ENCODE measurements around the gene CDH23.

The CDH23 gene

DNA sequence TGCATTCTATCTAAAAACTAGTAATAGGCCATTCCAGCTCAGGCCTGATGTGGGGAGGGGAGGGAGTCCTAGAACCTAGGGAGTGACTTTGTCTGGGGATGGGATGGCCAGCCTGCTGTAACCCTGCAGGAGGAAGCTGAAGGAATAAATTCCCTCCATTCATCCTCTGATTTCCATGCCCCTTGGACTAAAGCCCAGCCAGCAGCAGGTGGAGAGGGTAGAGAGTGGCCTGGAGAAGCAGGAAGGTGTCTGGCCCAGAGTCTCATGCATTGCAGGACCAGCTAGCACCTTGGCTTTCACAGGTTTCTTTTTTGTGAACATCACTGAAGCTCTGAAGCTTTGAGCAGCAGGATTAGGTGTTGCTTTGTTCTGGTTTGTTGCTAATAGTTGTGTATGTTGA, 32.8 kb upstream of the CDH23 start:
- Histone ChIP-seq H2AFZ (ENCODE audit: low read length) (no peak overlapping the region), H3K4me2 (ENCODE audit: low read depth, low read length, poor library complexity, severe bottlenecking) (no peak overlapping the region), H3K9me2 (replicated peaks; ENCODE audit: low read depth, low read length) (no peaks in the 10 kb centered on the region), H3K27me3 (ENCODE audit: insufficient read depth, low read length, poor library complexity, severe bottlenecking) (no peaks in the 10 kb centered on the region), H4K20me1 (ENCODE audit: insufficient read depth, low read length, poor library complexity, severe bottlenecking) (no peaks in the 10 kb centered on the region), H3K4me1 (ENCODE audit: insufficient read depth, low read length, poor library complexity, severe bottlenecking) (peaks cover 6% of the 10 kb centered on the region), H3K36me3 (ENCODE audit: insufficient read depth, low read length) (peaks cover 30% of the 10 kb centered on the region; the same call in 1 of the 2 replicates), H3K9ac (ENCODE audit: low read depth, low read length, poor library complexity, severe bottlenecking) (no peak overlapping the region), H3K4me3 (ENCODE audit: low read length, poor library complexity, severe bottlenecking) (no peak overlapping the region), H3K79me2 (ENCODE audit: insufficient read depth, low read length) (no peaks in the 10 kb centered on the region), H3K9me3 (ENCODE audit: insufficient read depth, low read depth, low read length) (no peaks in the 10 kb centered on the region), H3F3A (ENCODE audit: low read depth) (no peaks in the 10 kb centered on the region)
- TF ChIP-seq EZH2phosphoT487 (IDR thresholded peaks at IDR 0.05; ENCODE audit: borderline replicate concordance), result no peak
- TF ChIP-seq, protein P1, sequence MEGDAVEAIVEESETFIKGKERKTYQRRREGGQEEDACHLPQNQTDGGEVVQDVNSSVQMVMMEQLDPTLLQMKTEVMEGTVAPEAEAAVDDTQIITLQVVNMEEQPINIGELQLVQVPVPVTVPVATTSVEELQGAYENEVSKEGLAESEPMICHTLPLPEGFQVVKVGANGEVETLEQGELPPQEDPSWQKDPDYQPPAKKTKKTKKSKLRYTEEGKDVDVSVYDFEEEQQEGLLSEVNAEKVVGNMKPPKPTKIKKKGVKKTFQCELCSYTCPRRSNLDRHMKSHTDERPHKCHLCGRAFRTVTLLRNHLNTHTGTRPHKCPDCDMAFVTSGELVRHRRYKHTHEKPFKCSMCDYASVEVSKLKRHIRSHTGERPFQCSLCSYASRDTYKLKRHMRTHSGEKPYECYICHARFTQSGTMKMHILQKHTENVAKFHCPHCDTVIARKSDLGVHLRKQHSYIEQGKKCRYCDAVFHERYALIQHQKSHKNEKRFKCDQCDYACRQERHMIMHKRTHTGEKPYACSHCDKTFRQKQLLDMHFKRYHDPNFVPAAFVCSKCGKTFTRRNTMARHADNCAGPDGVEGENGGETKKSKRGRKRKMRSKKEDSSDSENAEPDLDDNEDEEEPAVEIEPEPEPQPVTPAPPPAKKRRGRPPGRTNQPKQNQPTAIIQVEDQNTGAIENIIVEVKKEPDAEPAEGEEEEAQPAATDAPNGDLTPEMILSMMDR (conservative IDR thresholded peaks at IDR 0.05; ENCODE audit: low read length), result no peak

DNA sequence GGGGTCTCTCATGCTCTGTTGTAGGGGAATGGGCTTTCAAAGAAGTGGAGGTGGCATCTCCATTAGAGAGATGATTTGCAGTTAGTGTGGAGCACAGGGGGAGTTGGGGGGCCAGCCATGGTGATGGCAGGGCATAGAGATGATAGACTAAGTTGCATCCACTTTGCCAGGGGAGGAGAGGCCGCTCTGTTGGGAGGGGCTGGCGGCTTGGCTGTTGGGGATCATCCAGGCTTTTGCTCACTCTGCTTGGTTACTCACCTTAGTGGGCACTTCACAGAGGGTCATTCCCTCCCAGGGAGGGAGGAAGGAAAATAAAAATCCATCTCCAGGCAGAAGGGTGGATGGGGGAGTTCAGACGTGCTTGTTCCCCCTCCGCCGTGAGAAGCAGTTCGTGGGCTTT, 31.4 kb upstream of the CDH23 start:
- Histone ChIP-seq H3K36me3 (ENCODE audit: insufficient read depth, low read length) (peaks cover 20% of the 10 kb centered on the region; the same call in 1 of the 2 replicates), H3K4me3 (ENCODE audit: low read length, poor library complexity, severe bottlenecking) (no peak overlapping the region), H4K20me1 (ENCODE audit: insufficient read depth, low read length, poor library complexity, severe bottlenecking) (no peaks in the 10 kb centered on the region), H3K4me1 (ENCODE audit: insufficient read depth, low read length, poor library complexity, severe bottlenecking) (peaks cover 6% of the 10 kb centered on the region), H3K9me3 (ENCODE audit: insufficient read depth, low read depth, low read length) (no peaks in the 10 kb centered on the region), H3K79me2 (ENCODE audit: insufficient read depth, low read length) (no peaks in the 10 kb centered on the region), H3K4me2 (ENCODE audit: low read depth, low read length, poor library complexity, severe bottlenecking) (no peak overlapping the region), H3K27me3 (ENCODE audit: insufficient read depth, low read length, poor library complexity, severe bottlenecking) (no peaks in the 10 kb centered on the region), H3K9me2 (replicated peaks; ENCODE audit: low read depth, low read length) (no peaks in the 10 kb centered on the region), H3K9ac (ENCODE audit: low read depth, low read length, poor library complexity, severe bottlenecking) (no peak overlapping the region), H2AFZ (ENCODE audit: low read length) (no peak overlapping the region), H3F3A (ENCODE audit: low read depth) (no peaks in the 10 kb centered on the region)
- TF ChIP-seq, protein P1 (conservative IDR thresholded peaks at IDR 0.05; ENCODE audit: low read length), result no peak

DNA sequence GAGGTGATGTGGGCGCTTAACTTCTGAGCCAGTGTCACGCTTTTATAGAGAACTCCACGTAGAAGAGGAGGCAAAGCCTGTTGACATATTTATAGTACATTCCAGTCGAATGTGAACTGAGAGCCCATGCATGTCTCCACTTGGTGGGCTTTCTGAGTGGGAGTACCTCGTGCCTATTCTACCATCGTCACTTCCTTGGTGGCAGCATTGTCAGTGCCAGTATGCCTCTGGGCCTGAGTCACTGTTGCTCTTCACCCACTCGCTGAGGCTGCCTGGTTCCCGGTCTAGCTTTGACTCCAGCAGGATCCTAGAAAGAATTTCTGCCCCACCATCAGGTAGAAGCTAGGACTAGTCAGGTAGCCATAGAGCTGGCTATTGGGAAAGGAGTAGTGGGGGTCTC, 30.0 kb upstream of the CDH23 start:
- Histone ChIP-seq H4K20me1 (ENCODE audit: insufficient read depth, low read length, poor library complexity, severe bottlenecking) (no peaks in the 10 kb centered on the region), H3K4me2 (ENCODE audit: low read depth, low read length, poor library complexity, severe bottlenecking) (no peak overlapping the region), H3F3A (ENCODE audit: low read depth) (no peaks in the 10 kb centered on the region), H2AFZ (ENCODE audit: low read length) (no peak overlapping the region), H3K4me1 (ENCODE audit: insufficient read depth, low read length, poor library complexity, severe bottlenecking) (peaks cover 6% of the 10 kb centered on the region), H3K79me2 (ENCODE audit: insufficient read depth, low read length) (no peaks in the 10 kb centered on the region), H3K4me3 (ENCODE audit: low read length, poor library complexity, severe bottlenecking) (no peak overlapping the region), H3K36me3 (ENCODE audit: insufficient read depth, low read length) (peaks cover 20% of the 10 kb centered on the region; the same call in 1 of the 2 replicates), H3K9ac (ENCODE audit: low read depth, low read length, poor library complexity, severe bottlenecking) (no peak overlapping the region), H3K9me3 (ENCODE audit: insufficient read depth, low read depth, low read length) (no peaks in the 10 kb centered on the region), H3K27me3 (ENCODE audit: insufficient read depth, low read length, poor library complexity, severe bottlenecking) (no peaks in the 10 kb centered on the region), H3K9me2 (replicated peaks; ENCODE audit: low read depth, low read length) (no peaks in the 10 kb centered on the region)
- TF ChIP-seq, protein P1 (conservative IDR thresholded peaks at IDR 0.05; ENCODE audit: low read length), result no peak
- no peak for TF ChIP-seq EZH2phosphoT487 (IDR thresholded peaks at IDR 0.05; ENCODE audit: borderline replicate concordance)

Measured in Loucy (cell line).